Subcutaneous adipose tissue (tissue), 4 donors: ENCODE measurements around the gene RIPK4. TPM values are rescaled to one million over a fixed set of nuclear protein-coding genes. Genes with fewer than 3 reads are reported as not detected.

Source experiments
- CTCF ChIP-seq: fragments of 450-650 bp; IDR thresholded peaks from one replicate; pipeline ENCODE4 v1.5.1; 2016; ENCODE audit warnings: low read depth, mild to moderate bottlenecking, control low read depth, antibody characterized with exemption, moderate library complexity
- total RNA-seq, 4 donors: library from RNA; depleted of rRNA; stranded (reverse); fragments of >200 nt; gene quantifications; one replicate each; pipeline ENCODE4 v1.1.0, GENCODE V29; 2016

RIPK4 gene
- total RNA-seq, 4 donors from 2014 or later, result 0.16 TPM; not detected in 3

- TF ChIP-seq CTCF, result no peak
These were observed 41.2 kb upstream of the RIPK4 start for GRCh38 chr21:41808094-41808493.

GRCh38 chr21:41806773-41807172 lies 39.9 kb upstream of the RIPK4 start:
- no peak for TF ChIP-seq CTCF

GRCh38 chr21:41805643-41806042 lies 38.8 kb upstream of the RIPK4 start:
- no peak for TF ChIP-seq CTCF

GRCh38 chr21:41805038-41805437 lies 38.2 kb upstream of the RIPK4 start:
- TF ChIP-seq CTCF, result no peak

GRCh38 chr21:41804381-41804780 lies 37.5 kb upstream of the RIPK4 start:
- TF ChIP-seq CTCF, result no peak

- TF ChIP-seq CTCF, result no peak
These were observed 36.5 kb upstream of the RIPK4 start for GRCh38 chr21:41803316-41803715.

GRCh38 chr21:41802684-41803083 lies 35.8 kb upstream of the RIPK4 start:
- no peak for TF ChIP-seq CTCF

- no peak for TF ChIP-seq CTCF
These were observed 35.3 kb upstream of the RIPK4 start for GRCh38 chr21:41802198-41802584.
